Measurements from ENCODE around the gene WNK2.
"Not testable (repeated sequence)": the region's sequence is repeated elsewhere in the genome, so short reads cannot be mapped to it uniquely, and the experiment has no call there.

WNK2 gene

DNA sequence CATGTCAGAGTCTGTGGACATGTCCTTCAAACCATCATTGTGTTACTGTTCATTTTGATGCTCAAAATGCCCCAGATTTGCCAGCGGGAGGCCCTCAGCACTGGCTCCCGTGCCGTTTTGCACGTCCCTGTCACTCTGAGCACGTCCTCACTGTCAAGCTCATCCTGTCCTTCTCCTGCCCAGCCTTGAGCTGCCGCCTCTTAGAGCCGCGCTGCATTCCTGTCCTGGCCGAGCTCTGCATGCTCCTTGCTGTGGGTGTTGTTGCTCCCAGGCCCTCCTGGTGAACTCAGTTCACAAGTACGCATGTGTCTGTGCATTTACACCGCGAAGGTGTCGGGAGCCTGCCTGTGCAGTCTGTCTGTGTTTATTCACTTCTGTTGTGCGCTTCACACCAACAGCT, 62.2 kb downstream of the WNK2 start:
- H3K4me3 ChIP-seq (ENCODE audit: low read length), result no peak overlapping the region
- no peak for DNase-seq (ENCODE audit: low read depth)
- TF ChIP-seq, protein P1, sequence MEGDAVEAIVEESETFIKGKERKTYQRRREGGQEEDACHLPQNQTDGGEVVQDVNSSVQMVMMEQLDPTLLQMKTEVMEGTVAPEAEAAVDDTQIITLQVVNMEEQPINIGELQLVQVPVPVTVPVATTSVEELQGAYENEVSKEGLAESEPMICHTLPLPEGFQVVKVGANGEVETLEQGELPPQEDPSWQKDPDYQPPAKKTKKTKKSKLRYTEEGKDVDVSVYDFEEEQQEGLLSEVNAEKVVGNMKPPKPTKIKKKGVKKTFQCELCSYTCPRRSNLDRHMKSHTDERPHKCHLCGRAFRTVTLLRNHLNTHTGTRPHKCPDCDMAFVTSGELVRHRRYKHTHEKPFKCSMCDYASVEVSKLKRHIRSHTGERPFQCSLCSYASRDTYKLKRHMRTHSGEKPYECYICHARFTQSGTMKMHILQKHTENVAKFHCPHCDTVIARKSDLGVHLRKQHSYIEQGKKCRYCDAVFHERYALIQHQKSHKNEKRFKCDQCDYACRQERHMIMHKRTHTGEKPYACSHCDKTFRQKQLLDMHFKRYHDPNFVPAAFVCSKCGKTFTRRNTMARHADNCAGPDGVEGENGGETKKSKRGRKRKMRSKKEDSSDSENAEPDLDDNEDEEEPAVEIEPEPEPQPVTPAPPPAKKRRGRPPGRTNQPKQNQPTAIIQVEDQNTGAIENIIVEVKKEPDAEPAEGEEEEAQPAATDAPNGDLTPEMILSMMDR (conservative IDR thresholded peaks at IDR 0.05; ENCODE audit: low read length), result no peak

GRCh38 chr9:93246526-93246925, 62.6 kb downstream of the WNK2 start:
- no peak for DNase-seq (ENCODE audit: low read depth)
- no peak overlapping the region for H3K4me3 ChIP-seq (ENCODE audit: low read length)
- TF ChIP-seq, protein P1 (conservative IDR thresholded peaks at IDR 0.05; ENCODE audit: low read length), result no peak

GRCh38 chr9:93247099-93247865, 63.3 kb downstream of the WNK2 start:
- no peak for DNase-seq (ENCODE audit: low read depth)
- TF ChIP-seq, protein P1 (conservative IDR thresholded peaks at IDR 0.05; ENCODE audit: low read length), result no peak
- H3K4me3 ChIP-seq (ENCODE audit: low read length), result no peak overlapping the region

DNA sequence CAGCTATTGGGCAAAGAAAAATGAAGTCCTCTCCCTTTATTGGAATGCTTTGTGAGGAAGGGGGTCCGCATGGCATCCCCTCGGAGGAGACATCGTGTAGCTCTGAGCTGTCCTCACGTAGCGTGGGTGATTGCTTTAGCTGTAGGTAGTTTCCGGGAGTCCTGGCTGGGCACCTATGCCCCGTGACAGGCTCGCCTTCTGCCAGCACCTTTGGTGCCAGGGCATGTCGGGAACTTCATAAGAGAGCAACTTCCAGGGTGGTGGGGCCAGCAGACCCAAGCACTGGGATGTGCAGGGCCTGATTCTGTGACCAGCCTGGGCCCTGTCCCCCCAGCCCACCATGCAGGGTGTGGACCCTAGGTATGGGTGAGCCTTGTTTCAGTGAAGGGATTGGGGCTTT, 64.0 kb downstream of the WNK2 start:
- H3K4me3 ChIP-seq (ENCODE audit: low read length), result no peak overlapping the region
- TF ChIP-seq, protein P1 (conservative IDR thresholded peaks at IDR 0.05; ENCODE audit: low read length), result no peak
- DNase-seq (ENCODE audit: low read depth), result no peak

DNA sequence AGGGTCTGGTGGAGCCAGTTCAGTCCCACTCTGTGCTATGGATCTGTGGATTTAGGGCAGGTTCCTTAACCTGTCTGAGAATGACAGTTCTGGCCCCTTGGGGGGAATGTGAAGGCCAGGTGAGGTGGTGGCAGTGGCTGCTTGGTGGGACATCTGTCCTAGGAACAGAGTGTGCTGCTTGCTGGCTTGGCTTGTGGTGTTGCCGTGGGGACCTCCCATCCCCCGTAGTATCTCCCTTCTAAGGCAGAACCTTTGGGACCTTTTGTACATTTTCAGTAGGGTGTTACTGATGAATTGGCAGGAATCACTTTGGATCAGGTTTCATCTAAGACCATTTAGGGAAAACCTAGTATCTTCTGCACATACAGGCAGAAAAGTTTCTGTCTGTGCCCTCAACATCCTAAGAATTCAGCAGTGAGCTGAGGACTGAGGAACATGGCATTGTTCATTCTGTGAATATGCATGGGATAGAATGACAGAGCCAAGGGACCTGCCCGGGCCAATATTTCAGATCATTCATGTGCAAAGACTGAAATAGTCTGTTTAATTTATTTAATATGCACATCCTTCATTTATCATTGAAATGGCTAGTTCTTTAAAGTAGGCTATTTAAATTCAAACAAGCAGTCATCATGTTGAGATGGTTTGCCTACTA, 64.6 kb downstream of the WNK2 start:
- TF ChIP-seq, protein P1 (conservative IDR thresholded peaks at IDR 0.05; ENCODE audit: low read length), result no peak
- no peak overlapping the region for H3K4me3 ChIP-seq (ENCODE audit: low read length)
- DNase-seq (ENCODE audit: low read depth), result no peak

DNA sequence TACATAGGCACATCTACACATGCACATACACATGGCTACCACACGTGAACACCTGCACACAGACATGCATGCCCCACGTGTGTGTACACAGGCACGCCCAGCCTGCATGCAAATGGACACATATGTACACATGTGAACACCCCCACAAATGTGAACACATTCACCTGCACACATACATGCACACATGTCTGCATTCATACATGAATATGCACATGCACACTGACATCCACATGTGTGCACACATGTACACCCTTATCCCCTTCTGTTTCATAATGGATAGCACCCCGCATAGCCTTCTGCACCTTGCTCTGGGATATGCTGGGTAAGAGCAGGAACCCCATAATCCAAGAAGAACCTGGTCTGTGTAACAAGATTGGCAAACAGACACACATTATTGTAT, 66.2 kb downstream of the WNK2 start:
- H3K4me3 ChIP-seq (ENCODE audit: low read length), result no peak overlapping the region
- DNase-seq (ENCODE audit: low read depth), result no peak
- TF ChIP-seq, protein P1 (conservative IDR thresholded peaks at IDR 0.05; ENCODE audit: low read length), result no peak

DNA sequence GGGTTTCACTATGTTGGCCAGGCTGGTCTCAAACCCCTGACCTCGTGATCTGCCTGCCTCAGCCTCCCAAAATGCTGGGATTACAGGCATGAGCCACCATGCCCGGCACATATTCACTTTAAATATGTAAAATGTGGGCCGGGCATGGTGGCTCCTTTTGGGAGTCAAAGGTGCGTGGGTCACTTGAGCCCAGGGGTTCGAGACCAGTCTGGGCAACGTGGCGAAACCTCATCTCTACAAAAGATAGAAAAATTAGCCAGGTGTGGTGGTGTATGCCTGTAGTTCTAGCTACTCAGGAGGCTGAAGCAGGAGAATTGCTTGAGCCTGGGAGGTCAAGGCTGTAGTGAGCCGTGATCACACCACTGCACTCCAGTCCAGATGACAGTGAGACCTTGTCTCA, 67.4 kb downstream of the WNK2 start:
- DNase-seq (ENCODE audit: low read depth); H3K4me3 ChIP-seq (ENCODE audit: low read length): not testable (repeated sequence)

Measured in AG10803 (cell line).